Tibial nerve (tissue), 3 donors: ENCODE measurements around the gene LHFPL3.

Experiments
- POLR2A ChIP-seq, 2 donors: fragments of 450-650 bp; IDR thresholded peaks; one replicate each; pipeline ENCODE4 v1.6.1; 2017; ENCODE audit warnings: antibody characterized with exemption in 2 of 2, mild to moderate bottlenecking in 2 of 2, moderate library complexity in 2 of 2
- TF ChIP-seq, protein P1 (sequence below), 5 experiments: fragments of 200-600 bp in 3 of 5; fragments of 450-650 bp in 2 of 5; sonication (generic) in 3 of 5; IDR thresholded peaks; one replicate each; pipeline ENCODE4 v1.5.1; 2016 to 2019; ENCODE audit warnings: antibody characterized with exemption in 5 of 5, mild to moderate bottlenecking in 3 of 5, moderate library complexity in 2 of 5

DNA sequence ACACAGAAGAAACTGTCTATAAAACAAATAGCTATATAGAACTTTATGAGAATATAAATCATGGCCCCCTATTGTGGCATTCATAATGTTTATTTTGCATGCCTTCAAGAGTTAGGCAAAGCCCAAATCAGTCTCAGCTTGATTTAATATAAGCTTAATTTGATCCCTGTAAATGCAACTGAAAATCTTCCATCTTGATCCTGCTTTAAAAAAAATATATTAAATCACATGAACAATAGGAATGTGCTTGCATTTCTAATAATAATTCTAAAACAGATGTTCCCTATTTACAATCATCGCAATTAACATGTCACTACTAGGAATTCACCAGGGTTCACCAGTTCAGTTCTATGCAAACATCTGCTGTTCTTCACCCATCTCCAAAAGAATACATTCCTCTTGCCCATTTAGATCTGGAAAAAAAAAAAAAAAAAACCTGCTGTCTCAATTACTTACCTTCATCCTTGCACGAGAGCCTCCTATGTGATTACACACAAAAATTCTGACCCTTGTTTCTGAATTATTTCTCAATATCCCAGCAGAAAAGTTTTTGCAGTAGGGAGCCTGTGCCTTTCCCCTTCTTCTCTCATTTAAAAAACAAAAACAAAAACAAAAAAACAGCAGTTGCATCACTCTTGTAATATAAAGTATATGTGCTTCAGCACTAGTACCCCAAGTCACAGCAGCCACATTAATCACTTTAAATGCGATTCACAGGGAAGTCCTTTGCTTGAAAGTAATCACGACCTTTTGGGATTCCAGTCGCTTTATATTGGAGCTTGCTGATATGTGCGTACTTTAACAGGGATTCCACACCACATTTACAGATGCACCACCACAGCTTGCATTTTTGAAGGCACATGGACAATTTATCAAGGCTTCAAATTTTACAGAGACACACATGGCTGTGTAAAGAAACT lies 490.8 kb downstream of the LHFPL3 start:
- TF ChIP-seq, protein P1, sequence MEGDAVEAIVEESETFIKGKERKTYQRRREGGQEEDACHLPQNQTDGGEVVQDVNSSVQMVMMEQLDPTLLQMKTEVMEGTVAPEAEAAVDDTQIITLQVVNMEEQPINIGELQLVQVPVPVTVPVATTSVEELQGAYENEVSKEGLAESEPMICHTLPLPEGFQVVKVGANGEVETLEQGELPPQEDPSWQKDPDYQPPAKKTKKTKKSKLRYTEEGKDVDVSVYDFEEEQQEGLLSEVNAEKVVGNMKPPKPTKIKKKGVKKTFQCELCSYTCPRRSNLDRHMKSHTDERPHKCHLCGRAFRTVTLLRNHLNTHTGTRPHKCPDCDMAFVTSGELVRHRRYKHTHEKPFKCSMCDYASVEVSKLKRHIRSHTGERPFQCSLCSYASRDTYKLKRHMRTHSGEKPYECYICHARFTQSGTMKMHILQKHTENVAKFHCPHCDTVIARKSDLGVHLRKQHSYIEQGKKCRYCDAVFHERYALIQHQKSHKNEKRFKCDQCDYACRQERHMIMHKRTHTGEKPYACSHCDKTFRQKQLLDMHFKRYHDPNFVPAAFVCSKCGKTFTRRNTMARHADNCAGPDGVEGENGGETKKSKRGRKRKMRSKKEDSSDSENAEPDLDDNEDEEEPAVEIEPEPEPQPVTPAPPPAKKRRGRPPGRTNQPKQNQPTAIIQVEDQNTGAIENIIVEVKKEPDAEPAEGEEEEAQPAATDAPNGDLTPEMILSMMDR (IDR thresholded peaks at IDR 0.05), result no peak
- no peak for TF ChIP-seq POLR2A (IDR thresholded peaks at IDR 0.05)
